ENCODE data around the gene SLC39A10.

The SLC39A10 gene

GRCh38 chr2:195732574-195732973 lies 75.5 kb downstream of the SLC39A10 start:
- DNase-seq = no peak

DNA sequence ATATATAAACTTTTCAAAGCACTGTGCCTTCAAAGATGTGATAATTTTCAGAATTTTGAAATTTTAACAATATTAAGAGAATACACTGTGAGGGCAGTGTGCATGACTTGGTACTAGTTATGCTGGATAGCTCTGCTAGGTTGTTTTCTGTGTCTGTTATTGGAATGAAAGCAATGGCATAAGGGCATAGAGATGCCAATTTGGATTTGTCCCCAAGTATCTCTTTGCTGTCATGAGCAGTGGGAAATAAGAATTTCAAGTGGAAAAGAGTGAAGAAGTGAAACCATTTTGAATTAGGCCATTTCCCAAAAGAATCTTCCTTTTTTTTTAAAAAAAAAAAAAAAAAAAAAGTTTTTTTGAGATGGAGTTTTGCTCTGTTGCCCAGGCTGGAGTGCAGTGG lies 76.8 kb downstream of the SLC39A10 start:
- DNase-seq = no peak

GRCh38 chr2:195734395-195734794 lies 77.4 kb downstream of the SLC39A10 start:
- DNase-seq = no peak

DNA sequence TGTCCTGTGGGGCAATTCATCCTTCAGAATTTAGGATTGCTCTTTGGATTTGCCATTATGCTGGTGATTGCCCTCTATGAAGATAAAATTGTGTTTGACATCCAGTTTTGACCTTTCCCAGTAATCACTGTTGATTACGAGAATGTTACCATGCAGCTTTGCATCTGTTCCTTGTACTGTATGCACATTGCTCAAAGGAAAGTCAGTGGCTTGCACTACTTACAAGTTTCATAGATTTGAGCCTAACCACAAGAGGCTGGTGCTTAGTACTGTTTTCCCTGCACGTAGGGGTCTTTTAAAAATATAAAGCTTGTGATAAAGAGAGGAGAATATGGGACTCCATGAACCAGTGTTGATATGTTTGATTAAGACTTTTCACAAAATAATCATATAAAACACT lies 77.9 kb downstream of the SLC39A10 start:
- no peak for DNase-seq

GRCh38 chr2:195735347-195735746 lies 78.3 kb downstream of the SLC39A10 start:
- DNase-seq = no peak

GRCh38 chr2:195737511-195738325 lies 80.7 kb downstream of the SLC39A10 start:
- no peak for DNase-seq

GRCh38 chr2:195741191-195741590 lies 84.2 kb downstream of the SLC39A10 start:
- DNase-seq = no peak

GRCh38 chr2:195756218-195756942 lies 99.4 kb downstream of the SLC39A10 start:
- no peak for DNase-seq

GRCh38 chr2:195758846-195759245 lies 101.8 kb downstream of the SLC39A10 start:
- DNase-seq = no peak

- no peak for DNase-seq
These were observed 102.9 kb downstream of the SLC39A10 start for GRCh38 chr2:195759877-195760276.

DNA sequence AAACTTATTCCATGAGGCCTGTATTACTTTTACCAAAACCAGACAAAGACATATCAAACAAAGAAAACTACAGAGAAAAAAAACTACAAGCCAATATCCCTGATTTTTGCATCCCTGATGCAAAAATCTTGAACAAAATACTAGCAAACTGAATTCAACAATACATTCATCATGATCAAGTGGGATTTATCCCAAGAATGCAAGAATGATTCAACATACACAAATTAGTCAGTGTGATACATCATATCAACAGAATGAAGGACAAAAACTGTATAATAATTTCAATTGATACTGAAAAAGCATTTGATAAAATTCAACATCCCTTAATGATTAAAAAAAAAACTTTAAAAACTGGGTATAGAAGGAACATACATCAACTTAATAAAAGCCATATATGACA lies 106.8 kb downstream of the SLC39A10 start:
- no peak for DNase-seq

- DNase-seq = no peak
These were observed 109.7 kb downstream of the SLC39A10 start for GRCh38 chr2:195766691-195767090.

DNA sequence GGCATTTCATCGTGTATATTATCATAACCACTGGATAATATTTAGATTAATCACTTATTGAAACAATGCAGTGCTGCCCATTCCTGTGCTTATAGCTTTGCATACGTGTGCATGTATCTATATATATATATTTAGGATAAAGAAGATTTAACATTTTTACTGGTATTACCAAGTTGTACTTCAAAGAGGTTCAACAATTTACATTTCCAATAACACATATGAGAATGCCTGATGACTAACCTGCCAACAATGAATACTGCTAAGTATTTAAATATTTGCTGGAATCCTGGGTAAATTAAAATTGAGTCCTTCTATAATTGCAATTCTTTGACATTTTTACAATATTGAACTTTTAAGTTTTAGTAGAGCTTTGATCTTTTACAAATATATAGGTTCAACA lies 111.4 kb downstream of the SLC39A10 start:
- DNase-seq = no peak

- DNase-seq = no peak
These were observed 112.9 kb downstream of the SLC39A10 start for GRCh38 chr2:195769975-195770374.

DNA sequence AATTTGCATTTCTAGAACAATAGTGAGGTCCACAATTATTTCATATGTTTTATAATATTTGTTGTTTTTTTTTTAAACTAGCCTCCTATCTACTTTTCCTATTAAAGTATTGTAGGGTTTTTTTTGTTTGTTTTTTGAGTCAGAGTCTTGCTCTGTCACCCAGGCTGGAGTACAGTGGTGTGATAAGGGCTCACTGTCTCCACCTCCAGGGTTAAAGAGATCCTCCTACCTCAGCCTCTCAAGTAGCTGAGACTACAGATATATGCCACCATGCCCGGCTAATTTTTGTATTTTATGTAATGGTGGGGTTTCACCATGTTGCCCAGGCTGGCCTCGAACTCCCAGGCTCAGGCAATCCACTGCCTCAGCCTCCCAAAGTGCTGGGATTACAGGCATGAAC lies 122.5 kb downstream of the SLC39A10 start:
- no peak for DNase-seq

DNA sequence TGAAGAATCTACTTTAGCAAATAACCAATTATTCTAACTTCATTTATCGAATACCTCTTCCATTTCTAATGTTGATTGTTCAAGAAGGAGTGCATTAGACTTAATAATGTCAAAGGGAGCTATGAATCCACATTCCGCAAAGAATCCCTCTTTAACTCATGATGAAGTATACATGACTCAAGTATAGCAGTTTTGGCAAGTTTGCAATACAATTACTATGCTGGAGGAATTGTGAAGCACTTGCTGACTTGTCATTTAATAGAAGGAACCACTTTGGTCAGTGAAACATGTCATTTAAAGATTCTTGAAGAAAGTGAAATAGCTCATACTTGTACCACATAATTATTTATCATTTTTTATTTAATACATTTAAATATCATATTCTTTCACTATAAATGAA lies 125.1 kb downstream of the SLC39A10 start:
- DNase-seq = no peak
